ENCODE measurements around the gene NAP1L4. TPM values are rescaled to one million over a fixed set of nuclear protein-coding genes. Genes with fewer than 3 reads are reported as not detected.
A peak's percentile ranks its signal among the peaks of the same experiment; 100 is the strongest.

Gene NAP1L4
- total RNA-seq, 1 experiment from 2014 or later: 144 TPM

DNA sequence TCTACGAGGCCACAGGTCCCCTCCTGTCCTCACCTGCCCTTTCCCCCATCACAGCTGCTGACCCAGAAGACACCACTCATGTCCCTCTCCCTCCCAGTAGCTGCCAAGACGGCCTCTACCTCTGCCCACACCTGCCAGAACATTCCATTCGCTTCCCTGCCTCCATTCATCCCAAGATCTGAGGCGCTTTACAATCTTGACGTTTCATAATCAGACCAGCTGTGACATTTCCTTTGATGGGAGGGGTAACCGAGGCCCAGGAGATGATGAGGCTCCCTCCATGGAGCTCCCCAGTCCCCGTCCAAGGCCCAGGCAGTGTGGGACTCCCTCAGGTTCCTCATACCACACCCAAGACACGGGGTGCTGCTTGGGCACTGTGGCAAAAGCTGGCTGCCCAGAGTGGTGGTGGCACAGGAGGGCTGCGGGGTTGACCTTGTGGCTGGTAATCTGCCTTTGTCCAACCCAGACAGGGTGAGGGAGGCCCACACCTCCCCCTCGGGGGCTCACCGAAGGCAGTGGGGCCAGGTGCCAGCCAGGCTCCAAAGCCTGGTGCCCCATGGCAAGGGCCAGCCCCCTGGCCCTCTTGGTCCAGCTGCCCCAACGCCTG is 80.2 kb downstream of the NAP1L4 start:
- no TSS peak for BruUV-seq (replicated peaks)
- Histone ChIP-seq H3K4me3 (replicated peaks in 1 of 2; ENCODE audit: low read depth in 1 of 2, low read length in 2 of 2) (peak overlapping the region; percentile 24 to 54), H3K4me1 (ENCODE audit: control insufficient read depth in 1 of 2, insufficient read depth in 2 of 2, low read length in 2 of 2) (peaks cover 49 to 55% of the 10 kb centered on the region in 2 experiments), H3K9ac (ENCODE audit: low read length) (peak overlapping the region; percentile 65), H3K27ac (ENCODE audit: low read depth, low read length) (peak overlapping the region; percentile 97), H2AFZ (ENCODE audit: low read depth, low read length, poor library complexity, severe bottlenecking) (no peak overlapping the region), H3K9me3 (ENCODE audit: control insufficient read depth in 1 of 2, insufficient read depth in 1 of 2, low read depth in 1 of 2, low read length in 2 of 2) (no peaks in the 10 kb centered on the region), H4K20me1 (ENCODE audit: insufficient read depth) (no peaks in the 10 kb centered on the region), H3K36me3 (ENCODE audit: control insufficient read depth in 1 of 2, insufficient read depth in 2 of 2, low read length in 2 of 2) (no peaks in the 10 kb centered on the region), H3K4me2 (ENCODE audit: low read length) (peak overlapping the region; percentile 93), H3K27me3 (ENCODE audit: insufficient read depth, low read length) (no peaks in the 10 kb centered on the region), H3K79me2 (ENCODE audit: insufficient read depth, low read length) (no peaks in the 10 kb centered on the region), H3K9me2 (ENCODE audit: insufficient read depth) (no peaks in the 10 kb centered on the region)
- ATAC-seq (peak; percentile 21), DNase-seq (ENCODE audit: low read depth, low spot score) (no peak)
- RAD21 ChIA-PET (ENCODE audit: low non-redundant PET in 1 of 2, low total read pairs in 2 of 2, uncharacterized antibody in 2 of 2, unreplicated experiment in 2 of 2): interaction anchor here in 1 of 2 experiments (0.7 to 0.9 kb wide), 2 partner anchors 10 to 19 kb away, joined by 3 to 6 read pairs; a partner anchor contains a TSS
- CTCF ChIA-PET: interaction anchor here (0.8 to 3.0 kb wide), 2 partner anchors 18 to 20 kb away, joined by 3 to 19 read pairs; no protein-coding TSS in a partner anchor
- intact Hi-C loops (cut with micrococcal nuclease): no loop called here
- POLR2A ChIA-PET: interaction anchor here (1.3 to 3.6 kb wide), 6 partner anchors 9 to 22 kb away, joined by 3 to 44 read pairs (median 9); partner anchors contain the start of gene PHLDA2
- TF ChIP-seq EGR1 (IDR thresholded peaks at IDR 0.05; ENCODE audit: low read depth) (no peak), POLR2A (IDR thresholded peaks at IDR 0.05; ENCODE audit: borderline replicate concordance, extremely low read depth, insufficient read depth, insufficient read length) (no peak), POLR2AphosphoS5 (IDR thresholded peaks at IDR 0.05; ENCODE audit: low read depth, low read length) (no peak; the same call in 1 of the 2 replicates), YY1 (IDR thresholded peaks at IDR 0.05; ENCODE audit: extremely low read depth, insufficient replicate concordance, low read depth, low read length) (no peak), CEBPB (IDR thresholded peaks at IDR 0.05; ENCODE audit: low read depth) (no peak), EZH2 (IDR thresholded peaks at IDR 0.05) (no peak), JUND (IDR thresholded peaks at IDR 0.05) (no peak), ZNF274 (IDR thresholded peaks at IDR 0.05; ENCODE audit: low read depth, low read length) (no peak), SRF (IDR thresholded peaks at IDR 0.05; ENCODE audit: low read depth) (no peak), FOSL1 (IDR thresholded peaks at IDR 0.05; ENCODE audit: low read depth) (no peak), RAD21 (IDR thresholded peaks at IDR 0.05; ENCODE audit: low read depth) (no peak), SP1 (IDR thresholded peaks at IDR 0.05; ENCODE audit: low read depth) (no peak)
- TF ChIP-seq, protein P1, sequence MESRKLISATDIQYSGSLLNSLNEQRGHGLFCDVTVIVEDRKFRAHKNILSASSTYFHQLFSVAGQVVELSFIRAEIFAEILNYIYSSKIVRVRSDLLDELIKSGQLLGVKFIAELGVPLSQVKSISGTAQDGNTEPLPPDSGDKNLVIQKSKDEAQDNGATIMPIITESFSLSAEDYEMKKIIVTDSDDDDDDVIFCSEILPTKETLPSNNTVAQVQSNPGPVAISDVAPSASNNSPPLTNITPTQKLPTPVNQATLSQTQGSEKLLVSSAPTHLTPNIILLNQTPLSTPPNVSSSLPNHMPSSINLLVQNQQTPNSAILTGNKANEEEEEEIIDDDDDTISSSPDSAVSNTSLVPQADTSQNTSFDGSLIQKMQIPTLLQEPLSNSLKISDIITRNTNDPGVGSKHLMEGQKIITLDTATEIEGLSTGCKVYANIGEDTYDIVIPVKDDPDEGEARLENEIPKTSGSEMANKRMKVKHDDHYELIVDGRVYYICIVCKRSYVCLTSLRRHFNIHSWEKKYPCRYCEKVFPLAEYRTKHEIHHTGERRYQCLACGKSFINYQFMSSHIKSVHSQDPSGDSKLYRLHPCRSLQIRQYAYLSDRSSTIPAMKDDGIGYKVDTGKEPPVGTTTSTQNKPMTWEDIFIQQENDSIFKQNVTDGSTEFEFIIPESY (IDR thresholded peaks at IDR 0.05; ENCODE audit: extremely low read depth, insufficient replicate concordance, low read length): no peak
- TF ChIP-seq, protein P2, sequence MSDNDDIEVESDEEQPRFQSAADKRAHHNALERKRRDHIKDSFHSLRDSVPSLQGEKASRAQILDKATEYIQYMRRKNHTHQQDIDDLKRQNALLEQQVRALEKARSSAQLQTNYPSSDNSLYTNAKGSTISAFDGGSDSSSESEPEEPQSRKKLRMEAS (IDR thresholded peaks at IDR 0.05): no peak
- TF ChIP-seq, protein P3, sequence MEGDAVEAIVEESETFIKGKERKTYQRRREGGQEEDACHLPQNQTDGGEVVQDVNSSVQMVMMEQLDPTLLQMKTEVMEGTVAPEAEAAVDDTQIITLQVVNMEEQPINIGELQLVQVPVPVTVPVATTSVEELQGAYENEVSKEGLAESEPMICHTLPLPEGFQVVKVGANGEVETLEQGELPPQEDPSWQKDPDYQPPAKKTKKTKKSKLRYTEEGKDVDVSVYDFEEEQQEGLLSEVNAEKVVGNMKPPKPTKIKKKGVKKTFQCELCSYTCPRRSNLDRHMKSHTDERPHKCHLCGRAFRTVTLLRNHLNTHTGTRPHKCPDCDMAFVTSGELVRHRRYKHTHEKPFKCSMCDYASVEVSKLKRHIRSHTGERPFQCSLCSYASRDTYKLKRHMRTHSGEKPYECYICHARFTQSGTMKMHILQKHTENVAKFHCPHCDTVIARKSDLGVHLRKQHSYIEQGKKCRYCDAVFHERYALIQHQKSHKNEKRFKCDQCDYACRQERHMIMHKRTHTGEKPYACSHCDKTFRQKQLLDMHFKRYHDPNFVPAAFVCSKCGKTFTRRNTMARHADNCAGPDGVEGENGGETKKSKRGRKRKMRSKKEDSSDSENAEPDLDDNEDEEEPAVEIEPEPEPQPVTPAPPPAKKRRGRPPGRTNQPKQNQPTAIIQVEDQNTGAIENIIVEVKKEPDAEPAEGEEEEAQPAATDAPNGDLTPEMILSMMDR (IDR thresholded peaks at IDR 0.05 in 2 of 3, conservative IDR thresholded peaks at IDR 0.05 in 1 of 3; ENCODE audit: borderline replicate concordance in 1 of 3, insufficient read depth in 1 of 3, low read depth in 2 of 3, low read length in 2 of 3): no peak
- TF ChIP-seq, protein P4, sequence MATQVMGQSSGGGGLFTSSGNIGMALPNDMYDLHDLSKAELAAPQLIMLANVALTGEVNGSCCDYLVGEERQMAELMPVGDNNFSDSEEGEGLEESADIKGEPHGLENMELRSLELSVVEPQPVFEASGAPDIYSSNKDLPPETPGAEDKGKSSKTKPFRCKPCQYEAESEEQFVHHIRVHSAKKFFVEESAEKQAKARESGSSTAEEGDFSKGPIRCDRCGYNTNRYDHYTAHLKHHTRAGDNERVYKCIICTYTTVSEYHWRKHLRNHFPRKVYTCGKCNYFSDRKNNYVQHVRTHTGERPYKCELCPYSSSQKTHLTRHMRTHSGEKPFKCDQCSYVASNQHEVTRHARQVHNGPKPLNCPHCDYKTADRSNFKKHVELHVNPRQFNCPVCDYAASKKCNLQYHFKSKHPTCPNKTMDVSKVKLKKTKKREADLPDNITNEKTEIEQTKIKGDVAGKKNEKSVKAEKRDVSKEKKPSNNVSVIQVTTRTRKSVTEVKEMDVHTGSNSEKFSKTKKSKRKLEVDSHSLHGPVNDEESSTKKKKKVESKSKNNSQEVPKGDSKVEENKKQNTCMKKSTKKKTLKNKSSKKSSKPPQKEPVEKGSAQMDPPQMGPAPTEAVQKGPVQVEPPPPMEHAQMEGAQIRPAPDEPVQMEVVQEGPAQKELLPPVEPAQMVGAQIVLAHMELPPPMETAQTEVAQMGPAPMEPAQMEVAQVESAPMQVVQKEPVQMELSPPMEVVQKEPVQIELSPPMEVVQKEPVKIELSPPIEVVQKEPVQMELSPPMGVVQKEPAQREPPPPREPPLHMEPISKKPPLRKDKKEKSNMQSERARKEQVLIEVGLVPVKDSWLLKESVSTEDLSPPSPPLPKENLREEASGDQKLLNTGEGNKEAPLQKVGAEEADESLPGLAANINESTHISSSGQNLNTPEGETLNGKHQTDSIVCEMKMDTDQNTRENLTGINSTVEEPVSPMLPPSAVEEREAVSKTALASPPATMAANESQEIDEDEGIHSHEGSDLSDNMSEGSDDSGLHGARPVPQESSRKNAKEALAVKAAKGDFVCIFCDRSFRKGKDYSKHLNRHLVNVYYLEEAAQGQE (IDR thresholded peaks at IDR 0.05; ENCODE audit: low read depth): no peak

Measured in HCT116 (cell line).